ENCODE results near the gene RASSF5. TPM values are rescaled to one million over a fixed set of nuclear protein-coding genes. Genes with fewer than 3 reads are reported as not detected.

RASSF5 gene
- polyA plus RNA-seq, 1 of the 3 experiments (the other 2 are of a cell fraction): 2.2 TPM

DNA sequence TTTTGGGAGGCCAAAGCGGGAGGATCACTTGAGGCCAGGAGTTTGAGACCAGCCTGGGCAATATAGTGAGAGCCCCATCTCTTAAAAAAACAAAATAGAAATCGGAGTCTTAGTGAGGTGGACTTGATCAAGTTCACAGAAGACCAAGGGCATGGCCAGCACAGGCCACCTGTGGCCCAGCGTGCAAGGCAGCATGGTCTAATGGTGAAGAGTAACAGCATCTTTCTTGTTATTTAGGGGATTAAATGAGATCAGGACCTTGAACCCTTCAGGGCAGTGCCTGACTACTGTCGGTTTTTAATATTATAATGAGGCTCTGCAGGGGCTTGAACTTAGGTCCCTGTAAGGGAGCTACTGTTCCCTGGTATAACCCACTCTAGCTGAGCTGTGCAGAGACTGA lies 66.4 kb downstream of the RASSF5 start:
- H3K9me2 ChIP-seq: no peaks in the 10 kb centered on the region
- ChIA-PET POLR2A (no interaction called here), CTCF (interaction anchor here (1.8 to 3.2 kb wide), 2 partner anchors 10 to 84 kb away, joined by 8 to 17 read pairs; no protein-coding TSS in a partner anchor)
- H3K4me3 ChIP-seq (ENCODE audit: low read depth in 2 of 2, low read length in 1 of 2): no peak overlapping the region
- no peak overlapping the region for H3K4me2 ChIP-seq
- H2AFZ ChIP-seq (ENCODE audit: low read depth): no peak overlapping the region
- no peaks in the 10 kb centered on the region for H3K27me3 ChIP-seq (ENCODE audit: insufficient read depth)
- H3F3A ChIP-seq (replicated peaks; ENCODE audit: insufficient read depth): no peaks in the 10 kb centered on the region
- 71% methylated on average over 4 of the region's 4 CpGs for WGBS (ENCODE audit: low lambda C conversion rate)
- no peak overlapping the region for H3K27ac ChIP-seq (ENCODE audit: low read depth in 2 of 2, low read length in 1 of 2)
- H3K79me2 ChIP-seq (ENCODE audit: insufficient read depth): no peaks in the 10 kb centered on the region
- H3K9me3 ChIP-seq: no peaks in the 10 kb centered on the region
- DNase-seq: no peak
- H3K9ac ChIP-seq: no peak overlapping the region
- TF ChIP-seq GATA2 (CRISPR knock-in tag; IDR thresholded peaks at IDR 0.05) (no peak), SIN3A (IDR thresholded peaks at IDR 0.05; ENCODE audit: borderline replicate concordance, low read depth, low read length) (no peak), YY1 (IDR thresholded peaks at IDR 0.05; ENCODE audit: low read depth) (no peak), JUND (IDR thresholded peaks at IDR 0.05) (no peak), TCF12 (IDR thresholded peaks at IDR 0.05) (no peak), TAF1 (IDR thresholded peaks at IDR 0.05; ENCODE audit: borderline replicate concordance, low read depth, low read length) (no peak), RAD21 (IDR thresholded peaks at IDR 0.05; ENCODE audit: low read length) (no peak), TEAD4 (IDR thresholded peaks at IDR 0.05; ENCODE audit: borderline replicate concordance, insufficient read depth) (no peak), SMC3 (IDR thresholded peaks at IDR 0.05; ENCODE audit: low read depth, low read length) (no peak)
- TF ChIP-seq, protein P1, sequence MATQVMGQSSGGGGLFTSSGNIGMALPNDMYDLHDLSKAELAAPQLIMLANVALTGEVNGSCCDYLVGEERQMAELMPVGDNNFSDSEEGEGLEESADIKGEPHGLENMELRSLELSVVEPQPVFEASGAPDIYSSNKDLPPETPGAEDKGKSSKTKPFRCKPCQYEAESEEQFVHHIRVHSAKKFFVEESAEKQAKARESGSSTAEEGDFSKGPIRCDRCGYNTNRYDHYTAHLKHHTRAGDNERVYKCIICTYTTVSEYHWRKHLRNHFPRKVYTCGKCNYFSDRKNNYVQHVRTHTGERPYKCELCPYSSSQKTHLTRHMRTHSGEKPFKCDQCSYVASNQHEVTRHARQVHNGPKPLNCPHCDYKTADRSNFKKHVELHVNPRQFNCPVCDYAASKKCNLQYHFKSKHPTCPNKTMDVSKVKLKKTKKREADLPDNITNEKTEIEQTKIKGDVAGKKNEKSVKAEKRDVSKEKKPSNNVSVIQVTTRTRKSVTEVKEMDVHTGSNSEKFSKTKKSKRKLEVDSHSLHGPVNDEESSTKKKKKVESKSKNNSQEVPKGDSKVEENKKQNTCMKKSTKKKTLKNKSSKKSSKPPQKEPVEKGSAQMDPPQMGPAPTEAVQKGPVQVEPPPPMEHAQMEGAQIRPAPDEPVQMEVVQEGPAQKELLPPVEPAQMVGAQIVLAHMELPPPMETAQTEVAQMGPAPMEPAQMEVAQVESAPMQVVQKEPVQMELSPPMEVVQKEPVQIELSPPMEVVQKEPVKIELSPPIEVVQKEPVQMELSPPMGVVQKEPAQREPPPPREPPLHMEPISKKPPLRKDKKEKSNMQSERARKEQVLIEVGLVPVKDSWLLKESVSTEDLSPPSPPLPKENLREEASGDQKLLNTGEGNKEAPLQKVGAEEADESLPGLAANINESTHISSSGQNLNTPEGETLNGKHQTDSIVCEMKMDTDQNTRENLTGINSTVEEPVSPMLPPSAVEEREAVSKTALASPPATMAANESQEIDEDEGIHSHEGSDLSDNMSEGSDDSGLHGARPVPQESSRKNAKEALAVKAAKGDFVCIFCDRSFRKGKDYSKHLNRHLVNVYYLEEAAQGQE (IDR thresholded peaks at IDR 0.05; ENCODE audit: low read depth, low read length): no peak
- TF ChIP-seq, protein P2, sequence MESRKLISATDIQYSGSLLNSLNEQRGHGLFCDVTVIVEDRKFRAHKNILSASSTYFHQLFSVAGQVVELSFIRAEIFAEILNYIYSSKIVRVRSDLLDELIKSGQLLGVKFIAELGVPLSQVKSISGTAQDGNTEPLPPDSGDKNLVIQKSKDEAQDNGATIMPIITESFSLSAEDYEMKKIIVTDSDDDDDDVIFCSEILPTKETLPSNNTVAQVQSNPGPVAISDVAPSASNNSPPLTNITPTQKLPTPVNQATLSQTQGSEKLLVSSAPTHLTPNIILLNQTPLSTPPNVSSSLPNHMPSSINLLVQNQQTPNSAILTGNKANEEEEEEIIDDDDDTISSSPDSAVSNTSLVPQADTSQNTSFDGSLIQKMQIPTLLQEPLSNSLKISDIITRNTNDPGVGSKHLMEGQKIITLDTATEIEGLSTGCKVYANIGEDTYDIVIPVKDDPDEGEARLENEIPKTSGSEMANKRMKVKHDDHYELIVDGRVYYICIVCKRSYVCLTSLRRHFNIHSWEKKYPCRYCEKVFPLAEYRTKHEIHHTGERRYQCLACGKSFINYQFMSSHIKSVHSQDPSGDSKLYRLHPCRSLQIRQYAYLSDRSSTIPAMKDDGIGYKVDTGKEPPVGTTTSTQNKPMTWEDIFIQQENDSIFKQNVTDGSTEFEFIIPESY (IDR thresholded peaks at IDR 0.05; ENCODE audit: borderline replicate concordance, low read depth): no peak
- H4K20me1 ChIP-seq (ENCODE audit: insufficient read depth): no peaks in the 10 kb centered on the region
- no peaks in the 10 kb centered on the region for H3K36me3 ChIP-seq (replicated peaks in 1 of 2; ENCODE audit: control insufficient read depth in 1 of 2, insufficient read depth in 2 of 2, low read length in 1 of 2)
- peaks cover 0 to 3% of the 10 kb centered on the region in 2 experiments; a peak in 2 of 4 replicates for H3K4me1 ChIP-seq (ENCODE audit: control insufficient read depth in 1 of 2, insufficient read depth in 2 of 2, low read depth in 1 of 2, low read length in 1 of 2)
